GM12865 (cell line): ENCODE measurements around the gene MRFAP1L1.

Experiments
- DNase-seq: peaks from one replicate; pipeline ENCODE4 v3.0.0; 2010; ENCODE audit warnings: low read depth
- H3K4me3 ChIP-seq: 2 replicates; pipeline ENCODE4 v1.5.1; 2011; ENCODE audit warnings: mild to moderate bottlenecking, low read depth, low read length, control low read depth
- TF ChIP-seq, protein P1 (sequence below): IDR thresholded peaks from 2 replicates; pipeline ENCODE4 v1.5.1; 2011; ENCODE audit warnings: low read length, control low read depth, low read depth, inconsistent platforms; ENCODE audit not compliant: insufficient read depth; ENCODE audit errors: missing control alignments

The MRFAP1L1 gene

DNA sequence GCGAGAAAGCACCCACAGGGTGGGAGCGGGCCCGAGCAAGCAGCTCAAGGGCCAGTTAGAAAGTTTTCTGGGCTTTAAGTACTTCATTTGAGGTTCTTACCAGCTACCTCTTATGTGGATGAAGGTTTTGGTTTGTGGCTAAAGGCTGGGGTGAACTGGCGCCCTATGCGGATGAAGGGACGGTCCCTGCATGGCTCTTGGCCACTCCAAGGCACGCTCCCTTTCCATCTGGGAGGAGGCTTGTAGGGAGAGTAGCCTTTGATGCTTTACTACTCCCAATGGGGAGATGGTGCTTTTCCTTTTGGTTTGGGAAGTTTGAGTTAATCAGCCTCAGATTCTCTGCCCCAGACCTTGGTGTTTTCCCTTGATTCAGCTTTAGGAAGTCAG is 51.5 kb downstream of the MRFAP1L1 start:
- H3K4me3 ChIP-seq: no peak overlapping the region
- no peak for DNase-seq

More for the DNA sequence above, 51.5 kb downstream of the MRFAP1L1 start:
- TF ChIP-seq, protein P1, sequence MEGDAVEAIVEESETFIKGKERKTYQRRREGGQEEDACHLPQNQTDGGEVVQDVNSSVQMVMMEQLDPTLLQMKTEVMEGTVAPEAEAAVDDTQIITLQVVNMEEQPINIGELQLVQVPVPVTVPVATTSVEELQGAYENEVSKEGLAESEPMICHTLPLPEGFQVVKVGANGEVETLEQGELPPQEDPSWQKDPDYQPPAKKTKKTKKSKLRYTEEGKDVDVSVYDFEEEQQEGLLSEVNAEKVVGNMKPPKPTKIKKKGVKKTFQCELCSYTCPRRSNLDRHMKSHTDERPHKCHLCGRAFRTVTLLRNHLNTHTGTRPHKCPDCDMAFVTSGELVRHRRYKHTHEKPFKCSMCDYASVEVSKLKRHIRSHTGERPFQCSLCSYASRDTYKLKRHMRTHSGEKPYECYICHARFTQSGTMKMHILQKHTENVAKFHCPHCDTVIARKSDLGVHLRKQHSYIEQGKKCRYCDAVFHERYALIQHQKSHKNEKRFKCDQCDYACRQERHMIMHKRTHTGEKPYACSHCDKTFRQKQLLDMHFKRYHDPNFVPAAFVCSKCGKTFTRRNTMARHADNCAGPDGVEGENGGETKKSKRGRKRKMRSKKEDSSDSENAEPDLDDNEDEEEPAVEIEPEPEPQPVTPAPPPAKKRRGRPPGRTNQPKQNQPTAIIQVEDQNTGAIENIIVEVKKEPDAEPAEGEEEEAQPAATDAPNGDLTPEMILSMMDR: no peak
